HUDEP-2 (cell line): Measurements from ENCODE around the gene ARID5B.

ENCODE experiments used
- DNase-seq, 76 experiments: peaks; one replicate each; lab custom pipeline; 2025; ENCODE audit not compliant: unreplicated experiment in 76 of 76; lab: John Stamatoyannopoulos, UW

ARID5B gene

GRCh38 chr10:62088786-62089185 is 187.3 kb downstream of the ARID5B start:
- no peak for DNase-seq

GRCh38 chr10:62092301-62093030 is 191.0 kb downstream of the ARID5B start:
- DNase-seq = no peak

GRCh38 chr10:62093863-62094291 is 192.4 kb downstream of the ARID5B start:
- no peak for DNase-seq

GRCh38 chr10:62095181-62096122 is 194.0 kb downstream of the ARID5B start:
- DNase-seq = no peak

GRCh38 chr10:62096256-62096933 is 194.9 kb downstream of the ARID5B start:
- no peak for DNase-seq

GRCh38 chr10:62098278-62099121 is 197.0 kb downstream of the ARID5B start:
- DNase-seq = no peak

- no peak for DNase-seq
Observed at GRCh38 chr10:62099299-62099698, 197.8 kb downstream of the ARID5B start.

GRCh38 chr10:62103857-62104256 is 202.4 kb downstream of the ARID5B start:
- DNase-seq = no peak

GRCh38 chr10:62106929-62107519 is 205.5 kb downstream of the ARID5B start:
- no peak for DNase-seq

GRCh38 chr10:62108759-62109586 is 207.5 kb downstream of the ARID5B start:
- no peak for DNase-seq

GRCh38 chr10:62109587-62110293 is 208.2 kb downstream of the ARID5B start:
- DNase-seq = no peak

GRCh38 chr10:62112300-62112699 is 210.8 kb downstream of the ARID5B start:
- DNase-seq = no peak

GRCh38 chr10:62112963-62113362 is 211.5 kb downstream of the ARID5B start:
- DNase-seq = no peak

- no peak for DNase-seq
Observed at GRCh38 chr10:62113680-62114079, 212.2 kb downstream of the ARID5B start.

GRCh38 chr10:62115321-62115720 is 213.8 kb downstream of the ARID5B start:
- no peak for DNase-seq

GRCh38 chr10:62115842-62116241 is 214.3 kb downstream of the ARID5B start:
- no peak for DNase-seq

- no peak for DNase-seq
Observed at GRCh38 chr10:62116896-62117295, 215.4 kb downstream of the ARID5B start.

GRCh38 chr10:62121187-62121530 is 219.7 kb downstream of the ARID5B start:
- DNase-seq = no peak

- DNase-seq = no peak
Observed at GRCh38 chr10:62127975-62128374, 226.5 kb downstream of the ARID5B start.
